Panc1 (cell line): Measurements from ENCODE around the gene LTA4H. TPM values are rescaled to one million over a fixed set of nuclear protein-coding genes. Genes with fewer than 3 reads are reported as not detected.

ENCODE experiments used
- ATAC-seq: fragments of 200-7000 bp; cut with Tn5 transposase; 2 replicates; pipeline ENCODE4 v1.9.1; 2020; ENCODE audit warnings: mild to moderate bottlenecking, moderate library complexity
- BruUV-seq: library from RNA; stranded (reverse); fragments of 400-500 nt; replicated peaks from 2 replicates; lab custom pipeline; 2021; lab: Mats Ljungman, UMichigan
- CTCF ChIA-PET: fragments of 300-600 bp; sonication (Branson Sonifier 250); formaldehyde crosslinking; loops from one replicate; lab custom pipeline; 2022; ENCODE audit warnings: antibody characterized with exemption; lab: Charles Lee
- POLR2A ChIA-PET: fragments of 300-600 bp; sonication (Branson Sonifier 250); formaldehyde crosslinking; loops from one replicate; lab custom pipeline; 2022; ENCODE audit warnings: antibody characterized with exemption; lab: Charles Lee
- DNase-seq: peaks from one replicate; pipeline ENCODE4 v3.0.0-alpha.2; 2010; ENCODE audit warnings: low read depth, low spot score
- H3K27ac ChIP-seq: 2 replicates; pipeline ENCODE4 v1.5.1; 2011; ENCODE audit warnings: mild to moderate bottlenecking, low read length, inconsistent platforms
- H3K27me3 ChIP-seq: fragments of 200-500 bp; sonication (Bioruptor generic); 2 replicates; pipeline ENCODE4 v1.6.0; 2014; ENCODE audit warnings: low read length, inconsistent platforms; ENCODE audit not compliant: control insufficient read depth, insufficient read depth
- H3K36me3 ChIP-seq: fragments of 200-500 bp; sonication (Bioruptor generic); 2 replicates; pipeline ENCODE4 v1.5.1; 2014; ENCODE audit warnings: inconsistent platforms, mild to moderate bottlenecking, low read length, moderate library complexity; ENCODE audit not compliant: control insufficient read depth, insufficient read depth
- H3K4me1 ChIP-seq: 2 replicates; pipeline ENCODE4 v1.5.1; 2011; ENCODE audit warnings: inconsistent platforms, mild to moderate bottlenecking, low read length, moderate library complexity; ENCODE audit not compliant: control insufficient read depth, insufficient read depth
- H3K4me3 ChIP-seq, 2 experiments: 2 replicates each; pipeline ENCODE4 v1.5.1; 2011 to 2012; ENCODE audit warnings: low read depth in 2 of 2, low read length in 2 of 2, mild to moderate bottlenecking in 2 of 2, inconsistent platforms in 1 of 2, moderate library complexity in 1 of 2
- H3K9me3 ChIP-seq: fragments of 200-500 bp; sonication (Bioruptor generic); 2 replicates; pipeline ENCODE4 v1.5.1; 2014; ENCODE audit warnings: low read depth, mild to moderate bottlenecking, inconsistent platforms, low read length, moderate library complexity; ENCODE audit not compliant: control insufficient read depth, insufficient read depth
- CTCF ChIP-seq: fragments of 450-650 bp; IDR thresholded peaks from 2 replicates; pipeline ENCODE4 v1.5.1; 2017; ENCODE audit warnings: mild to moderate bottlenecking
- POLR2AphosphoS5 ChIP-seq: IDR thresholded peaks from 2 replicates; pipeline ENCODE4 v1.6.1; 2012; ENCODE audit warnings: mild to moderate bottlenecking, low read depth, low read length, moderate library complexity
- REST ChIP-seq, 2 experiments: IDR thresholded peaks; 2 replicates each; pipeline ENCODE4 v1.6.1; 2011 to 2012; ENCODE audit warnings: low read depth in 2 of 2, control low read depth in 1 of 2, low read length in 1 of 2, mild to moderate bottlenecking in 1 of 2, moderate library complexity in 1 of 2; ENCODE audit not compliant: insufficient read depth in 1 of 2
- SIN3A ChIP-seq: IDR thresholded peaks from 2 replicates; pipeline ENCODE4 v1.6.1; 2012; ENCODE audit warnings: low read depth, mild to moderate bottlenecking, low read length, moderate library complexity, borderline replicate concordance; ENCODE audit not compliant: insufficient read depth
- TCF7L2 ChIP-seq: IDR thresholded peaks from 2 replicates; pipeline ENCODE4 v1.6.1; 2011; ENCODE audit warnings: mild to moderate bottlenecking, low read depth, low read length, inconsistent platforms
- in situ Hi-C: cut with HindIII; loops from 2 replicates; pipeline ENCODE4 v1.10.0; 2016; ENCODE audit warnings: low sequenced_read_pairs, low pct_unique_long_range_greater_than_20kb
- intact Hi-C: fragments of 100-400 bp; cut with micrococcal nuclease; formaldehyde crosslinking; loops from one replicate; pipeline ENCODE4 v1.10.0; 2022; ENCODE audit not compliant: unreplicated experiment
- total RNA-seq: library from RNA; stranded (reverse); gene quantifications from one replicate; pipeline ENCODE4 v1.2.1, GENCODE V29; 2021; ENCODE audit not compliant: unreplicated experiment

LTA4H gene
- total RNA-seq, 1 experiment from 2014 or later, result 59.6 TPM

- intact Hi-C loops, result no loop called here
Measured at GRCh38 chr12:95967301-95967700, 68.1 kb downstream of the LTA4H start.

GRCh38 chr12:95966287-95966870, 69.0 kb downstream of the LTA4H start:
- intact Hi-C loops, result no loop called here
- CTCF ChIA-PET, result no interaction called here
- Histone ChIP-seq H3K27ac (no peak overlapping the region), H3K4me3 (no peak overlapping the region), H3K9me3 (no peaks in the 10 kb centered on the region), H3K27me3 (peaks cover 2% of the 10 kb centered on the region; the same call in 1 of the 2 replicates), H3K4me1 (no peaks in the 10 kb centered on the region), H3K36me3 (no peaks in the 10 kb centered on the region)
- TF ChIP-seq CTCF (no peak), TCF7L2 (no peak), SIN3A (no peak), POLR2AphosphoS5 (no peak), REST (IDR thresholded peaks at IDR 0.05; ENCODE audit: insufficient read depth in 1 of 2, low read depth in 2 of 2, low read length in 1 of 2) (no peak)
- DNase-seq (no peak), ATAC-seq (no peak)
- POLR2A ChIA-PET, result interaction anchor here (0.5 kb wide), 1 partner anchor 25 kb away, joined by 4 read pairs; no protein-coding TSS in a partner anchor
- no TSS peak for BruUV-seq
- in situ Hi-C loops, result no loop called here

More at GRCh38 chr12:95967301-95967700, 68.1 kb downstream of the LTA4H start:
- Histone ChIP-seq H3K36me3 (no peaks in the 10 kb centered on the region), H3K27ac (no peak overlapping the region), H3K9me3 (no peaks in the 10 kb centered on the region), H3K4me3 (no peak overlapping the region), H3K4me1 (no peaks in the 10 kb centered on the region), H3K27me3 (peaks cover 2% of the 10 kb centered on the region; the same call in 1 of the 2 replicates)
- DNase-seq (no peak), ATAC-seq (no peak)
- in situ Hi-C loops, result no loop called here
- no TSS peak for BruUV-seq
- POLR2A ChIA-PET, result no interaction called here
- CTCF ChIA-PET, result no interaction called here
- TF ChIP-seq SIN3A (no peak), CTCF (no peak), POLR2AphosphoS5 (no peak), REST (IDR thresholded peaks at IDR 0.05; ENCODE audit: insufficient read depth in 1 of 2, low read depth in 2 of 2, low read length in 1 of 2) (no peak), TCF7L2 (no peak)
